ENCODE measurements around the gene TRRAP.

Gene TRRAP

DNA sequence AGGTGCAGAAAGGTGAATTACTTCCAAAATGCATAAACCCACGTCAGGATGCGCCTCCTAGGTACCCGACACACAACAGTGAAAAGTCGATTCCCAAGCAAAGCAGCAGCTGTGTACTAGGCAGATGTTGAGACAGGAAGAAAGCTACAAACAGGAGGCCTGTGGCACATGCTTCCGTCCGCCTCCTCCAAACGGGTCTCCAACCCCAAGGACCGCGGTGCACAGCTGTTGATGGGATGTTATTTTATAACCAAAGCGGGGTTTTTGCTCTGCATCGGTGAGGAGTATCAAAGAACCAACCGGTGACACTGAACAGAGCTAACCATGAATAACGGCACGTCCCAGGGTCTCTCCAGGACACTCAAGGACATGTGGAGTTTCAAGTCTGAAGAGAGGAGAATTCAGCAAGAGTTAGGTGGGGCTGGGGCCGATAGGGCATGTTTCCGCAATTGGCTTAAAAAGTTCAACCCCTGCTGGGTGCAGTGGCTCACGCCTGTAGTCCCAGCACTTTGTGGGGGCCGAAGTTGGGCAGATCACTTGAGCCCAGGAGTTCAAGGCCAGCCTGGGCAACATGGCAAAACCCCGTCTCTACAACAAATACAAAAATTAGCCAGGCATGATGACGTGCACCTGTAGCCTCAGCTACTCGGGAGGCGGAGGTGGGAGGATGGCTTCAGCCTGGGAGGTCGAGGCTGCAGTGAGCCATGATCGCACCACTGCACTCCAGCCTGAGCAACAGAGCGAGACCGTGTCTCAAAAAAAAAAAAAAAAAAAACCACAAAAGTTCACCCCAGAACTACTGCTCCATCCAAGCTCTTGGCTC is 157.6 kb downstream of the TRRAP start:
- H3K27ac Mint-ChIP-seq = no peak overlapping the region
- H3K4me1 Mint-ChIP-seq = peaks cover 14% of the 10 kb centered on the region
- H3K36me3 Mint-ChIP-seq (ENCODE audit: low read depth) = peaks cover 73% of the 10 kb centered on the region
- no peaks in the 10 kb centered on the region for H3K9me3 Mint-ChIP-seq
- no peak overlapping the region for H3K4me3 Mint-ChIP-seq
- peaks cover 3% of the 10 kb centered on the region for H3K27me3 Mint-ChIP-seq (ENCODE audit: low read depth, poor library complexity)
- DNase-seq = no peak
- TF ChIP-seq, protein P1, sequence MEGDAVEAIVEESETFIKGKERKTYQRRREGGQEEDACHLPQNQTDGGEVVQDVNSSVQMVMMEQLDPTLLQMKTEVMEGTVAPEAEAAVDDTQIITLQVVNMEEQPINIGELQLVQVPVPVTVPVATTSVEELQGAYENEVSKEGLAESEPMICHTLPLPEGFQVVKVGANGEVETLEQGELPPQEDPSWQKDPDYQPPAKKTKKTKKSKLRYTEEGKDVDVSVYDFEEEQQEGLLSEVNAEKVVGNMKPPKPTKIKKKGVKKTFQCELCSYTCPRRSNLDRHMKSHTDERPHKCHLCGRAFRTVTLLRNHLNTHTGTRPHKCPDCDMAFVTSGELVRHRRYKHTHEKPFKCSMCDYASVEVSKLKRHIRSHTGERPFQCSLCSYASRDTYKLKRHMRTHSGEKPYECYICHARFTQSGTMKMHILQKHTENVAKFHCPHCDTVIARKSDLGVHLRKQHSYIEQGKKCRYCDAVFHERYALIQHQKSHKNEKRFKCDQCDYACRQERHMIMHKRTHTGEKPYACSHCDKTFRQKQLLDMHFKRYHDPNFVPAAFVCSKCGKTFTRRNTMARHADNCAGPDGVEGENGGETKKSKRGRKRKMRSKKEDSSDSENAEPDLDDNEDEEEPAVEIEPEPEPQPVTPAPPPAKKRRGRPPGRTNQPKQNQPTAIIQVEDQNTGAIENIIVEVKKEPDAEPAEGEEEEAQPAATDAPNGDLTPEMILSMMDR (IDR thresholded peaks at IDR 0.05) = no peak

DNA sequence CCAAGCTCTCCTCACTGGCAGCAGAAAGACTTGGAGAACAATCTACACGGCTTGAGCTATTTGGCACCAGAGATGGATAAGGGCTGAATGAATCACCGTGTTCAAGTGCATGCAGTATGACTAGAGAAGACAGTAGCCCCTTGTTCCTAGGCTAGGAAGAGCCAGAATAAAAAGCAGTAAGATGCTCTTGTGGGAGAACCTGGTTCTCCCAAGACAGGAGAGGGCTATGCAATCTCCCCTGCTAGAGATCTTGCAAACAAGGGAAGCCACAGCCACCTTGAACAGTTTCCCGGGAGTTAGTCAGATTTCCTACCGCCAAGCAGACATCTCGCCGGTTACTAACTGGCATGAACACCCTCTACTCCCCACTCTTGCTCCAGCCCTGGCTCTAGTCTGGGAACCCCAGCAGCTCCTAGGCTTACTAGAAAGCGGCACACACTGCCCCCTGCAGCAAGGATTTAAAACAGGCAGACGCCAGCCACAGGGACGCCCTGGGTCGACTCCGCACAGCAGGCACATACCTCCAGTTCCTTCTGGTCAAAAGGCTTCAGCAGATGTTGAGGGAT is 158.3 kb downstream of the TRRAP start:
- no peaks in the 10 kb centered on the region for H3K9me3 Mint-ChIP-seq
- H3K4me3 Mint-ChIP-seq = no peak overlapping the region
- peaks cover 14% of the 10 kb centered on the region for H3K4me1 Mint-ChIP-seq
- peaks cover 69% of the 10 kb centered on the region for H3K36me3 Mint-ChIP-seq (ENCODE audit: low read depth)
- H3K27me3 Mint-ChIP-seq (ENCODE audit: low read depth, poor library complexity) = peaks cover 3% of the 10 kb centered on the region
- TF ChIP-seq, protein P1 (IDR thresholded peaks at IDR 0.05) = peak; percentile 25
- DNase-seq = peak; percentile 37
- no peak overlapping the region for H3K27ac Mint-ChIP-seq

DNA sequence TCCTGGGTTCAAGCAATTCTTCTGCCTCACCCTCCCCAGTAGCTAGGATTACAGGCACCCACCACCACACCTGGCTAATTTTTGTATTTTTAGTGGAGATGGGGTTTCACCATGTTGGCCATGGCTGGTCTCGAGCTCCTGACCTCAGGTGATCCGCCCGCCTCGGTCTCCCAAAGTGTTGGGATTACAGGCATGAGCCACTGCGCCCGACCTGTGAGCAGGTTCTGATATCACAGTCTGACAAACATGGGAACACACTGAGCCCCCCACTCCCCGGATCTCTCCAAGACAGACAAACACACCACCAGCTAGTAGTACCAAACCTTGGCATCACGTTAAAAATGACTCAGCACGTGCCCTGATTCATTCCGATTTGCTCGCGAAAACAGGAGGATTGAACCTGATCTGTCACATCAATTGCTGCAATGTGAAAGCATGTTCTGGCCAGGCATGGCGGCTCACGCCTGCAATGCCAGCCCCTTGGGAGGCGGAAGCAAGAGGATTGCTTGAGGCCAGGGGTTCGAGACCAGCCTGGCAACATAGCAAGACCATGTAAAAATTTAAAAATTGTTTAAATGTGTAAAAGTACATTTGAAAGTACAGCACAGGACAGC is 159.1 kb downstream of the TRRAP start:
- peaks cover 3% of the 10 kb centered on the region for H3K27me3 Mint-ChIP-seq (ENCODE audit: low read depth, poor library complexity)
- H3K27ac Mint-ChIP-seq = no peak overlapping the region
- H3K4me1 Mint-ChIP-seq = peaks cover 14% of the 10 kb centered on the region
- no peak overlapping the region for H3K4me3 Mint-ChIP-seq
- no peaks in the 10 kb centered on the region for H3K9me3 Mint-ChIP-seq
- DNase-seq = no peak
- TF ChIP-seq, protein P1 (IDR thresholded peaks at IDR 0.05) = no peak
- H3K36me3 Mint-ChIP-seq (ENCODE audit: low read depth) = peaks cover 70% of the 10 kb centered on the region

DNA sequence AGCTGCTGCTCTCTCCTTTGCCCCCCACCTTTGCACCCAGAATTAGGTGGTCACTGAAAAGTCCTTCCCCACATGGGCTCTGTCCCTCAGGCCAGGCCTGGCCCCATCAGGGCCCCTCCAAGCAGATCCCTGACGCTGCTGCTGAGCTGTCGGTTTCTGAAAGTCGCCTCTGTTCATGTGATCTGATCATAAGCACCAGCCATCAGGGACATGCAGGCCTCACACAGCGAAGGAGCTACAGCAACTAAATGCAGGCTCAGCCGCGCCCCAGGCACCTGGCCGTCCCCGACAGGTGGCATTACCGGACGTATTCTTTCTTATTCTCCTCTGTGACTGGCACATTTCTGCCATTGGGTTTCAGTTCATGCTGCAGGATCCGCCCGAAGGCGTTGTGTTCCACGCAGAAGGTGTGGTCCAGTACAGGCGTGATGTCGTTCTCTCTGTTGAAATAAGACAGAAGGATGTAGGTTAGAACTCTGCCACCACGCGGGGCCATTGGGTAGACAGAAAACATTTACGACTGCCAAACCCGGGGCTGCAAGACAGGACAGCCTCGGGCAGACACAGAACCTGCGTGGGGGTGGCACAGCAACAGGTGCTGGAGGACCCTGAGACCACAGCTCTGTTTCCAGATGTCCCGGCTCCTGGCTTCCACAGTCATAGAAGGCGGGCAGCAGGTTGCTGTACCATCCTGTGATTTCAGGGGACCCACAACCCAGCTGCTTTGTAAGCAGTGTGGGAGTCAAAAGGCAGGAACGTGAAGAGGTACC is 159.9 kb downstream of the TRRAP start:
- Mint-ChIP-seq H3K36me3 (ENCODE audit: low read depth) (peaks cover 74% of the 10 kb centered on the region), H3K9me3 (no peaks in the 10 kb centered on the region), H3K4me1 (peaks cover 14% of the 10 kb centered on the region), H3K27me3 (ENCODE audit: low read depth, poor library complexity) (peaks cover 3% of the 10 kb centered on the region), H3K4me3 (no peak overlapping the region), H3K27ac (peak overlapping the region; percentile 22)
- TF ChIP-seq, protein P1 (IDR thresholded peaks at IDR 0.05) = no peak
- no peak for DNase-seq

DNA sequence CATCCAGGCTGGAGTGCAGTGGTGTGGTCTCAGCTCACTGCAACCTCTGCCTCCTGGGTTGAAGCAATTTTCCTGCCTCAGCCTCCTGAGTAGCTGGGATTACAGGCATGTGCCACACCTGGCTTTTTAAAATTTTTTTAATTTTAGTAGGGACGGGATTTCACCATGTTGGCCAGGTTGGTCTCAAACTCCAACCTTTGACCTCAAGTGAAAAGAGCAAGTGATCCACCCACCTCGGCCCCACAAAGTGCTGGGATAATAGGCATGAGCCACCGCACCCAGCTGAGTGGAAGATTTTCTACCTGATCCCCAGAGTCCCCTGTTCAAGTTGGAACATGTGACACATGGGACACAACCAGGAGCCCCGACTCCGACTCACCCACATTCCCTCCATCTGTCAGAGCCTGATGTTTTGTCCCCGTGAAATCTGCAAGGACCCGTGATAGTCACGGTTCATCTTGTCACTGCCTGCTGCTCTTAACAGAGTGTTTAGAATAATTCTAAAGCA is 161.1 kb downstream of the TRRAP start:
- H3K4me3 Mint-ChIP-seq = no peak overlapping the region
- H3K36me3 Mint-ChIP-seq (ENCODE audit: low read depth) = peaks cover 82% of the 10 kb centered on the region
- H3K9me3 Mint-ChIP-seq = no peaks in the 10 kb centered on the region
- TF ChIP-seq, protein P1 (IDR thresholded peaks at IDR 0.05) = no peak
- DNase-seq = no peak
- H3K27me3 Mint-ChIP-seq (ENCODE audit: low read depth, poor library complexity) = peaks cover 3% of the 10 kb centered on the region
- H3K27ac Mint-ChIP-seq = no peak overlapping the region
- peaks cover 14% of the 10 kb centered on the region for H3K4me1 Mint-ChIP-seq
